HEK293 (cell line): Measurements from ENCODE around the gene TANC1.

Experiments used
- CTCF ChIA-PET: fragments of 350-600 bp; formaldehyde crosslinking; extraction: SDS; loops from one replicate; lab custom pipeline; 2021; ENCODE audit warnings: antibody characterized with exemption; lab: Yijun Ruan, JAX
- POLR2A ChIA-PET: fragments of 300-600 bp; formaldehyde crosslinking; extraction: SDS; loops from one replicate; lab custom pipeline; 2020; ENCODE audit warnings: antibody characterized with exemption, inconsistent platforms; lab: Yijun Ruan, JAX
- H3K27ac ChIP-seq: fragments of 200-500 bp; sonication (Bioruptor generic); 2 replicates; pipeline ENCODE4 v1.5.1; 2014; ENCODE audit warnings: low read depth, low read length, control low read depth, inconsistent platforms; ENCODE audit errors: extremely low read depth
- H3K36me3 ChIP-seq, 2 experiments: fragments of 200-500 bp in 1 of 2; sonication (Bioruptor generic) in 1 of 2; 1 replicate in 1 of 2; 2 replicates in 1 of 2; pipeline ENCODE4 v1.5.1; 2014 to 2017; ENCODE audit warnings: inconsistent platforms in 2 of 2, low read length in 2 of 2; ENCODE audit not compliant: control insufficient read depth in 2 of 2, insufficient read depth in 1 of 2
- H3K4me1 ChIP-seq: fragments of 200-500 bp; sonication (Bioruptor generic); 2 replicates; pipeline ENCODE4 v1.5.1; 2014; ENCODE audit warnings: mild to moderate bottlenecking, low read length, inconsistent platforms; ENCODE audit not compliant: control insufficient read depth, insufficient read depth
- H3K4me3 ChIP-seq: 2 replicates; pipeline ENCODE4 v1.5.1; 2011; ENCODE audit warnings: low read depth, mild to moderate bottlenecking, control low read depth, low read length, moderate library complexity
- H3K9me3 ChIP-seq: fragments of 200-500 bp; sonication (Bioruptor generic); 2 replicates; pipeline ENCODE4 v1.5.1; 2014; ENCODE audit warnings: low read depth, low read length, inconsistent platforms; ENCODE audit not compliant: control insufficient read depth, insufficient read depth
- EGR2 ChIP-seq: fragments of 450-650 bp; formaldehyde crosslinking; IDR thresholded peaks from 2 replicates; pipeline ENCODE4 v1.5.1; 2016; ENCODE audit warnings: low read depth, missing biosample characterization, missing genetic modification characterization
- GFI1B ChIP-seq: fragments of 450-650 bp; formaldehyde crosslinking; IDR thresholded peaks from 2 replicates; pipeline ENCODE4 v1.5.1; 2016; ENCODE audit warnings: missing biosample characterization, missing genetic modification characterization
- GLI2 ChIP-seq: fragments of 450-650 bp; formaldehyde crosslinking; IDR thresholded peaks from 2 replicates; pipeline ENCODE4; 2017; ENCODE audit warnings: missing biosample characterization, missing genetic modification characterization, low read depth, borderline replicate concordance
- RBAK ChIP-seq: fragments of 450-650 bp; formaldehyde crosslinking; IDR thresholded peaks from 2 replicates; pipeline ENCODE4 v1.5.1; 2016; ENCODE audit warnings: missing biosample characterization, missing genetic modification characterization
- REPIN1 ChIP-seq: fragments of 450-650 bp; formaldehyde crosslinking; IDR thresholded peaks from 2 replicates; pipeline ENCODE4 v1.5.1; 2017; ENCODE audit warnings: missing biosample characterization, missing genetic modification characterization, low read depth
- SP2 ChIP-seq: fragments of 450-650 bp; formaldehyde crosslinking; IDR thresholded peaks from 2 replicates; pipeline ENCODE4 v1.5.1; 2016; ENCODE audit warnings: missing biosample characterization, missing genetic modification characterization
- ZBTB1 ChIP-seq: fragments of 450-650 bp; formaldehyde crosslinking; IDR thresholded peaks from 2 replicates; pipeline ENCODE4 v1.5.1; 2016; ENCODE audit warnings: missing biosample characterization, missing genetic modification characterization
- ZBTB17 ChIP-seq: fragments of 450-650 bp; formaldehyde crosslinking; IDR thresholded peaks from 2 replicates; pipeline ENCODE4 v1.5.1; 2016; ENCODE audit warnings: missing biosample characterization, missing genetic modification characterization
- ZFHX2 ChIP-seq: fragments of 450-650 bp; formaldehyde crosslinking; conservative IDR thresholded peaks from 2 replicates; pipeline ENCODE4 v1.5.1; 2016; ENCODE audit warnings: missing biosample characterization, missing genetic modification characterization
- ZNF10 ChIP-seq: fragments of 450-650 bp; formaldehyde crosslinking; IDR thresholded peaks from 2 replicates; pipeline ENCODE4 v1.5.1; 2017; ENCODE audit warnings: missing biosample characterization, missing genetic modification characterization
- ZNF133 ChIP-seq: fragments of 450-650 bp; formaldehyde crosslinking; IDR thresholded peaks from 2 replicates; pipeline ENCODE4 v1.5.1; 2016; ENCODE audit warnings: missing biosample characterization, missing genetic modification characterization
- ZNF157 ChIP-seq: fragments of 450-650 bp; formaldehyde crosslinking; IDR thresholded peaks from 2 replicates; pipeline ENCODE4 v1.5.1; 2016; ENCODE audit warnings: missing biosample characterization, missing genetic modification characterization
- ZNF16 ChIP-seq: fragments of 450-650 bp; formaldehyde crosslinking; IDR thresholded peaks from 2 replicates; pipeline ENCODE4 v1.5.1; 2016; ENCODE audit warnings: low read depth, missing biosample characterization, missing genetic modification characterization
- ZNF2 ChIP-seq: fragments of 450-650 bp; formaldehyde crosslinking; IDR thresholded peaks from 2 replicates; pipeline ENCODE4 v1.5.1; 2016; ENCODE audit warnings: missing biosample characterization, missing genetic modification characterization
- ZNF214 ChIP-seq: fragments of 450-650 bp; formaldehyde crosslinking; IDR thresholded peaks from 2 replicates; pipeline ENCODE4 v1.5.1; 2017; ENCODE audit warnings: missing biosample characterization, mild to moderate bottlenecking, missing genetic modification characterization, borderline replicate concordance
- ZNF239 ChIP-seq: fragments of 450-650 bp; formaldehyde crosslinking; IDR thresholded peaks from 2 replicates; pipeline ENCODE4 v1.5.1; 2016; ENCODE audit warnings: missing biosample characterization, missing genetic modification characterization
- ZNF24 ChIP-seq: fragments of 450-650 bp; formaldehyde crosslinking; IDR thresholded peaks from 2 replicates; pipeline ENCODE4 v1.5.1; 2016; ENCODE audit warnings: missing biosample characterization, missing genetic modification characterization
- ZNF404 ChIP-seq: fragments of 450-650 bp; formaldehyde crosslinking; IDR thresholded peaks from 2 replicates; pipeline ENCODE4 v1.5.1; 2017; ENCODE audit warnings: missing biosample characterization, missing genetic modification characterization
- ZNF416 ChIP-seq: fragments of 450-650 bp; formaldehyde crosslinking; IDR thresholded peaks from 2 replicates; pipeline ENCODE4 v1.5.1; 2016; ENCODE audit warnings: missing biosample characterization, missing genetic modification characterization
- ZNF473 ChIP-seq: fragments of 450-650 bp; formaldehyde crosslinking; IDR thresholded peaks from 2 replicates; pipeline ENCODE4 v1.5.1; 2017; ENCODE audit warnings: missing biosample characterization, missing genetic modification characterization
- ZNF518A ChIP-seq: fragments of 450-650 bp; formaldehyde crosslinking; conservative IDR thresholded peaks from 2 replicates; pipeline ENCODE4 v1.5.1; 2016; ENCODE audit warnings: low read depth, missing biosample characterization, missing genetic modification characterization
- ZNF660 ChIP-seq: fragments of 450-650 bp; IDR thresholded peaks from 2 replicates; pipeline ENCODE4 v1.5.1; 2018; ENCODE audit warnings: missing biosample characterization, mild to moderate bottlenecking, missing genetic modification characterization
- ZNF664 ChIP-seq: fragments of 450-650 bp; formaldehyde crosslinking; IDR thresholded peaks from 2 replicates; pipeline ENCODE4 v1.5.1; 2016; ENCODE audit warnings: missing biosample characterization, missing genetic modification characterization
- ZNF843 ChIP-seq: fragments of 450-650 bp; formaldehyde crosslinking; IDR thresholded peaks from 2 replicates; pipeline ENCODE4 v1.5.1; 2016; ENCODE audit warnings: missing biosample characterization, missing genetic modification characterization

The TANC1 gene

GRCh38 chr2:159111346-159111927, 143.0 kb downstream of the TANC1 start:
- no peak overlapping the region for H3K4me3 ChIP-seq
- ChIA-PET CTCF (interaction anchor here (0.5 to 2.4 kb wide), 3 partner anchors 49 to 505 kb away, joined by 3 to 8 read pairs (median 3); partner anchors contain the start of gene BAZ2B), POLR2A (no interaction called here)
- no peaks in the 10 kb centered on the region for H3K9me3 ChIP-seq
- TF ChIP-seq ZNF10 (tag by site-specific recombination): no peak
- no peak for TF ChIP-seq ZNF416 (tag by site-specific recombination)
- no peak for TF ChIP-seq ZNF157 (tag by site-specific recombination)
- TF ChIP-seq ZNF16 (tag by site-specific recombination): no peak
- TF ChIP-seq GLI2 (tag by site-specific recombination): no peak
- TF ChIP-seq ZNF133 (tag by site-specific recombination): no peak
- no peak for TF ChIP-seq ZNF518A (tag by site-specific recombination)
- TF ChIP-seq ZNF24: no peak
- TF ChIP-seq ZNF214 (tag by site-specific recombination): no peak
- TF ChIP-seq REPIN1: no peak
- no peak for TF ChIP-seq ZBTB17 (tag by site-specific recombination)
- no peak for TF ChIP-seq GFI1B
- TF ChIP-seq ZNF404 (tag by site-specific recombination): no peak
- no peak for TF ChIP-seq SP2 (tag by site-specific recombination)
- no peak for TF ChIP-seq ZFHX2 (tag by site-specific recombination)
- no peak for TF ChIP-seq ZNF660 (tag by site-specific recombination)
- no peak for TF ChIP-seq ZNF664 (tag by site-specific recombination)
- no peak for TF ChIP-seq ZBTB1 (tag by site-specific recombination)
- TF ChIP-seq, all 188 proteins: peak for 0
- Histone ChIP-seq H3K27ac (no peak overlapping the region), H3K4me1 (peaks cover 3% of the 10 kb centered on the region; the same call in 1 of the 2 replicates), H3K36me3 (no peaks in the 10 kb centered on the region; a peak in 1 of 3 replicates)

- no peaks in the 10 kb centered on the region; a peak in 1 of 3 replicates for H3K36me3 ChIP-seq
- no peaks in the 10 kb centered on the region for H3K9me3 ChIP-seq
- no peak overlapping the region for H3K27ac ChIP-seq
- H3K4me1 ChIP-seq: peaks cover 6% of the 10 kb centered on the region
- POLR2A ChIA-PET: no interaction called here
- no peak overlapping the region for H3K4me3 ChIP-seq
- CTCF ChIA-PET: interaction anchor here (0.6 to 0.7 kb wide), 3 partner anchors 17 to 92 kb away, joined by 3 to 4 read pairs (median 3); no protein-coding TSS in a partner anchor
- TF ChIP-seq ZNF843 (tag by site-specific recombination) (no peak), ZNF2 (no peak), ZNF239 (tag by site-specific recombination) (no peak), EGR2 (tag by site-specific recombination) (no peak), RBAK (tag by site-specific recombination) (no peak), ZNF473 (tag by site-specific recombination) (no peak)
Measured at GRCh38 chr2:159114835-159115234, 146.4 kb downstream of the TANC1 start.
